Suppressor macrophage treated with lipopolysaccharide for 4 hours (primary cell): ENCODE results near the gene MTMR4.
"Not testable (repeated sequence)": the region's sequence is repeated elsewhere in the genome, so short reads cannot be mapped to it uniquely, and the experiment has no call there.

Experiments used
- DNase-seq: peaks from one replicate; pipeline ENCODE4 v3.0.0-alpha.2; 2020

The MTMR4 gene

DNA sequence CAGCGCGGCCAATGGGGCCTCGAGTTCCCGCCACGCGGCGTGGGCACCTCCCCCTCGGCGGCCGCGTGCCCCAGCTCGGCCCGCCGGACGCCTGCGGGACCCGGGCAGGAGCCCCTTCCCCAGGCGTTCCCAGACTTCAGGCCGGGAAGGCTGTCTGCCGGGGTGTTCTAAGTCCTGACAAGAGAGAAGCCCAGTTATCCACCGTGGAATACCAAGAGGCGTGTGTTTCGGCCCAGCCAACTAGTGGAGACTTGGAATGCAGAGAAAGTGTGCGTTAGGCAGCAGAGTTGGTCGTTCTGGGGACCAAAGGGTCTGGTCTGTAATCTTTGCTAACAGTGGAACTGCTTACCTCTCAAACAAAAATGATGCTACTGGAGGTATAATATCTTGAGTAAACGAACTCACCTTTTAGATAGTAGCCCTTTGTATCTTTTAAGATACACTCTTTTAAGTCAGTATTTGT lies 26.0 kb downstream of the MTMR4 start:
- no peak for DNase-seq

DNA sequence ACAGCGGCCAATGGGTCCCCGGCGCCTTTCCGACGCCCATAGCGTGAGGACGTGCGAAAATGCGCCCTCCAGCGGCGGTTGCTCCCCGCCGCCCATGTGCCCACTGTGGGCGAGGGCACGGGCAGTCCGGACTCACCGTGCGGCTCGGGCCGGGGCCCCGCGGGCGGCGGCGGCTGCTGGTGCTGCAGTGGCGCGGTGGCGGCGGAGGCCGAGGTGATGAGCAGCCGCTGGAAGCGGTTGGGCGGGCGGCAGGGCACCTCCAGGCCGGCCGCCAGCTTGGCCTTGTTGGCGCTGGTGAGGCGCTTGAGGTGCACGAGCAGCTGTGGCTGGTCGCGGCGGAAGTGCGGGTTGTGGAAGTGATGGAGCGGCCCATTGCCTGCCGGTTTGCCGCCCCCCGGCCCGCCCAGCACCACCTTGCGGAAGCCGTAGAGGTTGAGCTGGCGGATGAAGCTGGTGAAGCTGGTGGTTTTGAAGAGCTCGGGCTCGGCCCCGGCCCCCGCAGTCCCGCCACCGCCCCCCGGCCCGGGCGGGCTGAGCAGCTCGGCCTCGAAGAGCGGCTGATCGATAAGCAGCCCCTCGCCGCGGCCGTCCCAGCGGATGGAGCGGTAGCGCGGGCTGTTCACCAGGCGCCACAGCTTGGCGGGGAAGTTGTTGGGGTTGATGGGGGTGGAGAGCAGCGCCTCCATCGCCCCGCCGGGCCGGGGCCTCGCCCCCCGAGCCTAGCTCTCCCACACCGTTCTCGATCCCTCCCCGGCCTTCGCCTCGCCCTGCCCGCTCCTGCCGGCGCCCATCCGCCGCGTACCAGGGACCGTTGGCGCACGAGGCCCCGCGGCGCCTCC lies 26.6 kb downstream of the MTMR4 start, which contains the start of gene HSF5:
HSF5 (minus strand) TSS at position 820 of the 839 bp plus-strand sequence; CDS start at position 686, 134 bp downstream.
- DNase-seq = peak; percentile 49

DNA sequence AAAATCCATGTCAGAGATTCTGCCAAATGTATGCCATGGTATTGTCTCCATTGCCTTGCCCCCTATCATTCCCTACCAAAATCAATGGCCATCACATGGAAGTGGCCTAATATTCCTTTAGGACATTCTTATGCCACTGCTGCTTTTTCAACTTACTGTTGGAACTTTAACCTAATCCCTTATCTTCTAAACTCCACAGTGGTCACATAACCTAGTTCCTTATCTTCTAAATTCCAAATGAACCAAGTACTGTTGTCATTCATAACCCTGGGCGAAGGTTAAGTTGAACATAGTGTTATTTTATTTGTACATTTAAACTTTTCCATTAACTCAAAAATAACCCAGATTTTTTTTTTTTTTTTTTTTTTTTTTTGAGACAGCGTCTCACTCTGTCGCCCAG lies 29.8 kb downstream of the MTMR4 start:
- DNase-seq = no peak

DNA sequence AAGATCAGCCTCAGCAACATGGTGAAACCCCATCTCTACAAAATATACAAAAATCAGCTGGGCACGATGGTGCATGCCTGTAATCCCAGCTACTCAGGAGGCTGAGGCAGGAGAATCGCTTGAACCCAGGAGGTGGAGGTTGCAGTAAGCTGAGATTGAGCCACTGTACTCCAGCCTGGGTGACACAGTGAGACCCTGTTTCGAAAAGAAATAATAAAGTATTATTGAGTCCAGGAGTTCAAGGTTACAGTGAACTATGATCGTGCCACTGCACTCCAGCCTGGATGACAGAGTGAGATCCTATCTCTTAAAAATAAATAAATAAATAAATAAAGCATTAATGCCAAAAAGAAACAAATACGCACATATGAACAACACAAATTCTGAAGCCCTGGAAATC lies 32.6 kb downstream of the MTMR4 start:
- DNase-seq = not testable (repeated sequence)

DNA sequence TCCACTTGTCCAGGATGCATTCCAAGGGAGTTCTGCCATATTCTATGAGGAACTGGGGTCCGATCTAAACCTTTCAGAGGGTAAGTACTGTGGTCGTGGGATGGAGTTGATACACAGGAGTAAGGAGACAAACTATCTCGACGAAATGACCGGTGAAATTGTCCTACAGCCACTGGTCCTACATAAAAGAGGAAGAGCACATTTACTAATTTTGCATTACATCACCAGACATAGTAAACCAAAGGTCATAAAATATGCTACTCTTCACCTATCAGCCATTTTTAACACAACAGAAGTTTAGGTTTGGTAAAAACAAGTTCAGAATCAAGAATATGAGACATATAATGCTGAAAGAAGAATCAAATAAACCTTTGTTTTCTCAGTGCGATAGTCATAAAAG lies 34.3 kb downstream of the MTMR4 start:
- DNase-seq = peak; percentile 5

DNA sequence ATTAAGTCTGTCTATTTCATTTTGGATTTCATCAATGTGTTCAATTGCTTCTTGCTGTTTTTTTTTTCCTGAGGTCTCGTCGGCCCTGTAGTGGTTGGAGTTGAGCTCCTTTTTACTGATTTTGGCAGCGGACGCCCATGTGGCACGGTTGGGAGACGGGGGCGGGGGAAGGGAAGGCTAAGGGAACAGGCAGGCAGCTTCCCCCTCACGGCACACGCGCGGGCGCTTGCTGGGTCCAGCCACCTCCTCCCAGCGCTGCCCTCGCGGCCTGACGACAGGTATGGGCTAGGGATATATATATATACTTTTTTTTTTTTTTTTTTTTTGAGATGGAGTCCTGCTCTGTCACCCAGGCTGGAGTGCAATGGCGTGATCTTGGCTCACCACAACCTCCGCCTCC lies 37.6 kb downstream of the MTMR4 start:
- DNase-seq = no peak

DNA sequence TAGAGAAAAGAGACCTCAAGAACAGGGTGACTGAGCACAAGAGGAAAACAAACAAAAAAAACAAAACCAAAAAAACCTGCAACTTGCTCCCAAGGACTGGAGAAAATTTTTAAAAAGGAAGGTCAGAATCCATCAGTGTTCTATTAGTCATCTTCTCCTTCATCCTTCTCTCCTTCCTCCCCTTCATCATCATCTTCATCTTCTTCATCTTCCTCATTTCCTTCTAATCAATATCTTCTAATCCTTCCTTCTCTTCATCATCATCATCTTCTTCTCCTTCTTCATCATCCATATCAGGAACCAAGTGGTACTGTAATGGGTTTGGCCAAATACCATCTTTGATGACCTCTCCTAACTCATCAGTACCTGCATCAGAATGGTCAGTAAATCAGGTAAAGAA lies 38.5 kb downstream of the MTMR4 start:
- no peak for DNase-seq

DNA sequence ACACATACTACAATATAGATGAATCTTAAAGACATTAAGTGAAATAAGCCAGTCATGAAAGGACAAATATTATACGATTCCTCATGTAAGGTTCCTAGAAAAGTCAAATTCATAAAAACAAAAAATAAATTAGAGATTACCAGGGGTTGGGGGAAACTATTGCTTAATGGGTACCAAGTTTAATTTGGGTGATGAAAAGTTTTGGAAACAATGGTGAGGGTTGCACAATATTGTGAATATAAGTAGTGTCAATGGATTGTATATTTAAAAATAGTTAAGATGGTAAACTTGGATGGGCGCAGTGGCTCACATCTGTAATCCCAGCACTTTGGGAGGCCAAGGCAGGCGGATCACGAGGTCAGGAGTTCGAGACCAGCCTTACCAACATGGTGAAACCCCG lies 44.1 kb downstream of the MTMR4 start:
- DNase-seq = no peak

DNA sequence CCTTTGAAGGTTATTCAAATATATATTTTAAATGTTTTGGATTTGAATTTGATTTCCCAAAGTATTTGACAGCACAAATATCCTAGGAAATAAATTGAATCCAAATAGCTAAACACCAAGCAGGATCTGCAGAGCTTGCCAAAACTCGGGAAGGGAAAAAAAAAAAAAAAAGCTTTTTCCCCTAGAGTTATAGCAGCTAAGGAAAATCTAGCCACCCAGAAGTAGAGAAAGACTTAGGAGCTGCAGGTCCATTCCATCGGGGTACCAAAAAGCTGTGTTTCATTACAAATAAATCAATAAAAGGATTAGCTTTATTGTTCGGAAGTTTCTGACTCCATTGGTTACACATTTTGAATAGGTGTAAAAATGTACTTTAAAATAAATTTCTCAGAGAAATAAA lies 45.5 kb downstream of the MTMR4 start:
- DNase-seq = no peak

DNA sequence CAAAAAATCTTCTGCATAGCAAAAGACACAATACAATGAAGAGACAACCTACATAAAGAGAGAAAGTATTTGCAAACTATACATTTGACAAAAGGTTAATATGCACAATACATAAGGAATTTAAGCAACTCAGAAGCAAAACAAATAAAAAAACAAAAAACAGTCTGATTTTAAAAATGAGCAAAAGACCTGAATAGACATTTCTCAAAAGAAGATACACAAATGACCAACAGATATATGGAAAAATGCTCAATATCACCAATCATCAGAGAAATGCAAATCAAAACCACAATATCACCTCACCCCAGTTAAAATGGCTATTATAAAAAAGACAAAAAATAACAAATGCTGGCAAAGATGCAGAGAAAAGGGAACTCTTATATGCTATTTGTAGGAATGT lies 58.9 kb downstream of the MTMR4 start:
- no peak for DNase-seq

DNA sequence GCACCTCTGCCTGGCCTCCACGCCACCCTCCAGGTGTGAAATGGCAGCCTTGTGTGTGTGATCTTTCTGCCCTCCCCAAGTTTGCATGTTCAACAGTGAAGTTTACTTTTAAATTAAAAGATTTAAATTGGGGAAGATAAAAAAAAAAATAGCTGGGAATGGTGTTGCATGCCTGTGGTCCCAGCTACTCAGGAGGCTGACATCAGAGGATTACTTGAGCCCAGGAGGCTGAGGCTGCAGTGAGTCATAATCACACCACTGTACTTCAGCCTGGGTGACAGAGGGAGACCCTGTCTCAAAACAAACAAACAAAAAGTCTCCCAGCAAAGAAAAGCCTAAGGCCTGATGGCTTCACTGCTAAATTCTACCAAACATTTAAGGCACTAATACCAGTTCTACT lies 61.7 kb downstream of the MTMR4 start:
- DNase-seq = no peak

DNA sequence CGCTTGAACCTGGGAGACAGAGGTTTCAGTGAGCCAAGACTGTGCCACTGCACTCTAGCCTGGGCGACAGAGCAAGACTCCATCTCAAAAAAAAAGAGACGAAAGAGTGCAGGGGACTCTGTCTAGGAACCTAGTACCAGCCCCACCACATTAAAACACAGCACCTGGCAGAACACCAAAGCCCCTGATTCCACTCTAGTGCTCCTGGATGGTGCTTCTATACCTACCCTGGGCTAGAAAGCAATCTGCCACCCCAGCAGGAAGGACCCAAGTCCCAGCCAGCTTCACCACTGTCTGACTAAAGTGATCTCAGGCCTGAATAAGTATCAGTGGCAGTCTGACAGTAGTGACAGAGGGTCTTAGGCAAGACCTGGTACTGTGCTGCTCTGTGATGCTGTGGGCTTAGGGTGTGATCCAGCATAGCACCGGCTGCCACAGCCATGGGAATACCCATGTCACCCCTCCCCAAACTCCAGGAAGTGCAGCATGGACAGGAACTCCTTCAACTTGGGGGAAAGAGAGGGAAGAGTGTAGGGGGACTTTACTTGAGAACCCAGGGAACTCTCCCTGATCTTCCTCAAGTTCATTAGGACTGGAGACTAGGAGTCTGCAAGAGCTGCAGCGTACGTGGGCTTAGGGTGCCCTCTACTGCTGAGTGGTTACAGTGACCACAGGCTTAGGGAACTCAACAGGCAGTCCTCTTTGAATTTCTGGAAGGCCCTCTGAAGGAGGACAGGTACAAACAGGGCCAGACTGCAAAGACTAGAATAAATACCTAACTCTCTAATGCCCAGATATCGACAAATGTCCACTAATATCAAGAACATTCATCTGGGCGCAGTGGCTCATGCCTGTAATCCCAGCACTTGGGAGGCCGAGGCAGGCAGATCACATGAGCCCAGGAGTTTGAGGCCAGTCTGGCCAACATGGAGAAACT lies 67.1 kb downstream of the MTMR4 start:
- DNase-seq = peak; percentile 88

DNA sequence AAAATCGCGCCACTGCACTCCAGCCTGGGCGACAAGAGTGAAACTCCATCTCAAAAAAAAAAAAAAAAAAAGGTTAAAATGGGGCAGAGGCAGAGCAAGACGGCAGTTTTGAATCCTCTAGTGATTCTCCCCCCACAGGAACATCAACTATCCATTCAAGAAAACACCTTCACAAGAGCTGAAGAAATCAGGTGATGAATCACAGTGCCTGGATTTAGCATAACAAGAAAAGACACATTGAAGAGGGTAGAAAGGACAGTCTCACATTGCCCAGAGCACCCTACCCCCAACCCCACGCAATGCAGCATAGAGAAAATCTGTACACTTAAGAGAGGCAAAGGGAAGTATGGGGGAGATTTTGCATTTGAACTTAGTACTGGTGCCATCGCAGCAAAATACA lies 68.4 kb downstream of the MTMR4 start:
- DNase-seq = no peak
